Ishikawa (cell line): ENCODE measurements around the gene HOPX.

Experiments used
- CEBPB ChIP-seq: IDR thresholded peaks from 2 replicates; pipeline ENCODE4 v1.6.1; 2012
- CREB1 ChIP-seq: IDR thresholded peaks from 2 replicates; pipeline ENCODE4 v1.6.1; 2012; ENCODE audit warnings: low read depth
- EGR1 ChIP-seq: IDR thresholded peaks from 2 replicates; pipeline ENCODE4 v1.6.1; 2012
- EP300 ChIP-seq: IDR thresholded peaks from 2 replicates; pipeline ENCODE4 v1.6.1; 2012; ENCODE audit warnings: borderline replicate concordance
- FOXM1 ChIP-seq: IDR thresholded peaks from 2 replicates; pipeline ENCODE4 v1.6.1; 2012; ENCODE audit warnings: low read depth, borderline replicate concordance
- MAX ChIP-seq: IDR thresholded peaks from 2 replicates; pipeline ENCODE4 v1.6.1; 2012
- NFIC ChIP-seq: IDR thresholded peaks from 2 replicates; pipeline ENCODE4 v1.6.1; 2012
- RAD21 ChIP-seq: IDR thresholded peaks from 2 replicates; pipeline ENCODE4 v1.6.1; 2012; ENCODE audit warnings: low read depth
- TAF1 ChIP-seq: IDR thresholded peaks from 2 replicates; pipeline ENCODE4 v1.6.1; 2012; ENCODE audit warnings: low read depth, mild to moderate bottlenecking
- TCF12 ChIP-seq: IDR thresholded peaks from 2 replicates; pipeline ENCODE4 v1.6.1; 2012; ENCODE audit warnings: low read depth
- TEAD4 ChIP-seq: IDR thresholded peaks from 2 replicates; pipeline ENCODE4 v1.6.1; 2012
- YY1 ChIP-seq: IDR thresholded peaks from 2 replicates; pipeline ENCODE4 v1.6.1; 2012; ENCODE audit warnings: low read depth
- ZBTB7A ChIP-seq: IDR thresholded peaks from 2 replicates; pipeline ENCODE4 v1.6.1; 2012; ENCODE audit warnings: low read depth
- TF ChIP-seq, protein P1 (sequence below): IDR thresholded peaks from 2 replicates; pipeline ENCODE4 v1.6.1; 2012
- TF ChIP-seq, protein P2 (sequence below): IDR thresholded peaks from 2 replicates; pipeline ENCODE4 v1.6.1; 2012; ENCODE audit warnings: low read depth, mild to moderate bottlenecking

HOPX gene

DNA sequence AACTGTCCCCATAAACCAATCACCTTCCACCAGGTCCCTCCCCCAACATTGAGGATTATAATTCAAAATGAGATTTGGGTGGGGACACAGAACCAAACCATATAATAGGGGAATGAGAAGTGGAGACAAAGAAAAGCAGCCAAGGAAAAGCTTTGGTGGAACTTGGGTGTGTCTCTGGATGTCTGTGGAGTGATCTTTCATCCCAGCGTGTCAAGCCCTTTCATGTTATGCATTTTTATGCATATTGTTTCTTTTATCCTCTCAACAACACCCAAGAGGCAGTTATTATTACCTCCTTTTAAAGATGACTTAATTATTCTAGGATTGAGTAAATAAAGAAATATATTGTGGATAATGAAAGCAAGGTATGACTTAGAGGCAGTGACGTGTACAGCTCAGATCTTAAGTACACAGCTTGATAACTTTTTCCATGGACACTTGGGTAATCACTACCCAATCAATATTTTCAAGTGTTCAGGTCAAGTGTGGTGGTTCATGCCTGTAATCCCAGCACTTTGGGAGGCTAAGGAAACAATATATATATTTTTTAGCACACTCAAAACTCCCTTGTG lies 42.6 kb upstream of the HOPX start:
- TF ChIP-seq EP300 (no peak), EGR1 (no peak), TAF1 (no peak), CEBPB (no peak), RAD21 (no peak)

GRCh38 chr4:56723201-56723605 lies 42.1 kb upstream of the HOPX start:
- TF ChIP-seq MAX: no peak
- no peak for TF ChIP-seq TEAD4
- TF ChIP-seq, protein P1, sequence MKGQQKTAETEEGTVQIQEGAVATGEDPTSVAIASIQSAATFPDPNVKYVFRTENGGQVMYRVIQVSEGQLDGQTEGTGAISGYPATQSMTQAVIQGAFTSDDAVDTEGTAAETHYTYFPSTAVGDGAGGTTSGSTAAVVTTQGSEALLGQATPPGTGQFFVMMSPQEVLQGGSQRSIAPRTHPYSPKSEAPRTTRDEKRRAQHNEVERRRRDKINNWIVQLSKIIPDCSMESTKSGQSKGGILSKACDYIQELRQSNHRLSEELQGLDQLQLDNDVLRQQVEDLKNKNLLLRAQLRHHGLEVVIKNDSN: no peak
- TF ChIP-seq, protein P2, sequence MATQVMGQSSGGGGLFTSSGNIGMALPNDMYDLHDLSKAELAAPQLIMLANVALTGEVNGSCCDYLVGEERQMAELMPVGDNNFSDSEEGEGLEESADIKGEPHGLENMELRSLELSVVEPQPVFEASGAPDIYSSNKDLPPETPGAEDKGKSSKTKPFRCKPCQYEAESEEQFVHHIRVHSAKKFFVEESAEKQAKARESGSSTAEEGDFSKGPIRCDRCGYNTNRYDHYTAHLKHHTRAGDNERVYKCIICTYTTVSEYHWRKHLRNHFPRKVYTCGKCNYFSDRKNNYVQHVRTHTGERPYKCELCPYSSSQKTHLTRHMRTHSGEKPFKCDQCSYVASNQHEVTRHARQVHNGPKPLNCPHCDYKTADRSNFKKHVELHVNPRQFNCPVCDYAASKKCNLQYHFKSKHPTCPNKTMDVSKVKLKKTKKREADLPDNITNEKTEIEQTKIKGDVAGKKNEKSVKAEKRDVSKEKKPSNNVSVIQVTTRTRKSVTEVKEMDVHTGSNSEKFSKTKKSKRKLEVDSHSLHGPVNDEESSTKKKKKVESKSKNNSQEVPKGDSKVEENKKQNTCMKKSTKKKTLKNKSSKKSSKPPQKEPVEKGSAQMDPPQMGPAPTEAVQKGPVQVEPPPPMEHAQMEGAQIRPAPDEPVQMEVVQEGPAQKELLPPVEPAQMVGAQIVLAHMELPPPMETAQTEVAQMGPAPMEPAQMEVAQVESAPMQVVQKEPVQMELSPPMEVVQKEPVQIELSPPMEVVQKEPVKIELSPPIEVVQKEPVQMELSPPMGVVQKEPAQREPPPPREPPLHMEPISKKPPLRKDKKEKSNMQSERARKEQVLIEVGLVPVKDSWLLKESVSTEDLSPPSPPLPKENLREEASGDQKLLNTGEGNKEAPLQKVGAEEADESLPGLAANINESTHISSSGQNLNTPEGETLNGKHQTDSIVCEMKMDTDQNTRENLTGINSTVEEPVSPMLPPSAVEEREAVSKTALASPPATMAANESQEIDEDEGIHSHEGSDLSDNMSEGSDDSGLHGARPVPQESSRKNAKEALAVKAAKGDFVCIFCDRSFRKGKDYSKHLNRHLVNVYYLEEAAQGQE: no peak
- no peak for TF ChIP-seq EGR1
- TF ChIP-seq FOXM1: no peak
- TF ChIP-seq YY1: no peak
- TF ChIP-seq TCF12: no peak
- no peak for TF ChIP-seq RAD21
- no peak for TF ChIP-seq TAF1
- no peak for TF ChIP-seq CREB1
- no peak for TF ChIP-seq ZBTB7A
- no peak for TF ChIP-seq CEBPB

DNA sequence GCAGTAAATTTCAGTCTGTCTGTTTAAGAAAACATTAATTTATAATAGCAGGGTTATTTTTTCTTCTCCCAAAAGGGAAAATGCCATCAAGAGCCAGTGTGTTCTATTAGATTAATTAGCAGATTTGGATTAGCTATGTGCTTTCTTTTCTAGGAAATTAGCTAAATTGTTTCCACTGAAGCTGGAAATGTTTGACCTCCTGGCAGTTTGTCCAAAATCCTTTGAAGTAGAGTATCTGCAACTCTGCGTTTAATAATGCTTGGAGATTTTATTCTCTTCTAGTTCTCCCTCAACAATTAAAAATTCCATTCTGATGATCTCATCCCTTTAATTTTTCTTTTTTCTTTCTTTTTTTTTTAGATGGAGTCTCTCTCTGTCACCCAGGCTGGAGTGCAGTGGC lies 27.1 kb upstream of the HOPX start:
- TF ChIP-seq EP300: no peak
- 0 out of 2 replicates have a peak, but pooled peaks have one; percentile 33 for TF ChIP-seq CEBPB

DNA sequence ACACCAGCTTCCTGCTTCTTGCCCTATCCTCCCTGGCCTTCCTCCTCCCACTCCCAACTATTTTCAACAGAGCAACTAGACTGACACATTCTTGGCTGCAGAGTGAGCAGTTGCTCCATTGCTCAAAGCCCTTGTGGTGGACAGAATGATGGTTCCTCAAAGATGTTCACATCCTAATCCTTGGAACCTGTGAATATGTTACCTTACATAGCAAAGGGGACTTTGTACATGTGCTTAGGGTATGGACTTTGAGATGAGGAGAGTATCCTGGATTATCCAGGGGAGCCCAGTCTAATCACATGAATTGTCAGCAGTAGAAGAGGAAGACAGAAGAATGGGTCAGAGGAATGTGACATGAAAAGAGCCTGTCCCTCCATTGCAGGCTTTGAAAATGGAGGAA lies 24.9 kb upstream of the HOPX start:
- TF ChIP-seq TCF12 (no peak), MAX (no peak), TEAD4 (no peak), EP300 (no peak), YY1 (no peak), CEBPB (no peak), RAD21 (no peak), NFIC (no peak), CREB1 (no peak), FOXM1 (no peak)
- TF ChIP-seq, protein P2: no peak

GRCh38 chr4:56705334-56705733 lies 24.2 kb upstream of the HOPX start:
- TF ChIP-seq TEAD4: no peak

DNA sequence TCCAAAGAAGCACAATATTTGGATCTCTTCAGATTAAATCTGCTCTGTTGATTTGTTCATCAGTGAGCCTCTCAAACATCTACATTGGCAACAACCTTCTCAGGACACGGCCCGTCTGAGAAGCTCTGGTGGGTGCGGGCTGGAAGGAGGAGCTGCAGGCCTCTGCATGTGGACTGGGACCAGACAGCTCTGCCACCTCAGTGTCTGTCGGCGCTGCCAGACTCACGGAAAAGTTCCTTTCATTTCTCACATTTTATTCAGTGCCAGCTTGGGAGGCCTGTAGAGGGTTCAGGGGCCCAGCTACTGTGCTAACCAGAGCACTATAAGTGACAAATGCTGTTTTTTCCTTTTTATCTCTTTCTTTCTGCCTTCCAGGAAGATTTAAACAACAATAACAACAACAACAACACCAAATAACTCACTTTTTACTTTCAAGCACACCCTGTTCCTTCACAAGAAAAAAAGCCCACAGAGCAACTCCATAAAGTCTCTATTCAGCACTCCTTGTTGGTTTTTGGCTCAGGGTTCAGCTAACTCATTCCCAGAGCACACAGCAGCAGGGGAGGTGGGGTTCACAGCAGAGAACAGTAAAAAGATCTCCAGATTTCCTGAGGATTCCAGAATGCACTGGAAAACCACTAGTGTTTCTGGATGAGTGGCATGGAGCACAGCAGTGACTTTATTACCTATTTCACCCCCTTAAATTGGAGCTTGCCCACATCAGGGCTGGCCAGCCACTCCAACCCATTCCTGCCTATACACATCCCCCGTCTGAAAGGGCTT lies 23.2 kb upstream of the HOPX start:
- TF ChIP-seq TAF1 (no peak), ZBTB7A (no peak), MAX (no peak), TCF12 (no peak), FOXM1 (no peak), EP300 (no peak), YY1 (no peak), CEBPB (no peak), EGR1 (no peak), CREB1 (no peak), NFIC (no peak), TEAD4 (no peak), RAD21 (no peak)
- TF ChIP-seq, protein P1: no peak
- TF ChIP-seq, protein P2: no peak
